RWPE1 (cell line): ENCODE data around the gene CRYL1.

Experiments
- CTCF ChIA-PET: fragments of 350-600 bp; sonication (Branson Sonifier 250); formaldehyde crosslinking; extraction: SDS; loops from one replicate; lab custom pipeline; 2021; lab: Yijun Ruan, JAX
- POLR2A ChIA-PET: fragments of 400-600 bp; formaldehyde crosslinking; extraction: SDS; loops from one replicate; lab custom pipeline; 2020; ENCODE audit warnings: antibody characterized with exemption; ENCODE audit not compliant: low non-redundant PET; lab: Yijun Ruan, JAX
- DNase-seq: peaks from one replicate; pipeline ENCODE4 v3.0.0; 2012; ENCODE audit warnings: low spot score
- H3K27ac ChIP-seq: fragments of 450-650 bp; 2 replicates; pipeline ENCODE4 v1.5.1; 2017
- CTCF ChIP-seq: fragments of 450-650 bp; conservative IDR thresholded peaks from 2 replicates; pipeline ENCODE4 v1.5.1; 2017; ENCODE audit warnings: low read depth, mild to moderate bottlenecking

Gene CRYL1

GRCh38 chr13:20414546-20415305 lies 110.9 kb downstream of the CRYL1 start:
- TF ChIP-seq CTCF: no peak
- DNase-seq: no peak
- peak overlapping the region; percentile 72 for H3K27ac ChIP-seq
- POLR2A ChIA-PET: no interaction called here
- CTCF ChIA-PET: no interaction called here

GRCh38 chr13:20412691-20413355 lies 112.8 kb downstream of the CRYL1 start:
- TF ChIP-seq CTCF: no peak
- CTCF ChIA-PET: no interaction called here
- no peak for DNase-seq
- POLR2A ChIA-PET: no interaction called here
- H3K27ac ChIP-seq: no peak overlapping the region; the same call in 1 of the 2 replicates

- no peak for TF ChIP-seq CTCF
- CTCF ChIA-PET: no interaction called here
- no peak overlapping the region for H3K27ac ChIP-seq
- POLR2A ChIA-PET: no interaction called here
- DNase-seq: no peak
Observed at GRCh38 chr13:20411638-20412342, 113.9 kb downstream of the CRYL1 start.

- DNase-seq: no peak
- no peak for TF ChIP-seq CTCF
- H3K27ac ChIP-seq: no peak overlapping the region
- CTCF ChIA-PET: interaction anchor here (0.7 kb wide), 1 partner anchor 482 kb away, joined by 5 read pairs; no protein-coding TSS in a partner anchor
- POLR2A ChIA-PET: no interaction called here
Observed at GRCh38 chr13:20410726-20411125, 114.9 kb downstream of the CRYL1 start.

- CTCF ChIA-PET: interaction anchor here (0.6 to 0.8 kb wide), 2 partner anchors 34 to 84 kb away, joined by 3 read pairs; no protein-coding TSS in a partner anchor
- POLR2A ChIA-PET: no interaction called here
- peak overlapping the region; percentile 2; the same call in 1 of the 2 replicates for H3K27ac ChIP-seq
Observed at GRCh38 chr13:20408181-20408580, 117.5 kb downstream of the CRYL1 start.

More at GRCh38 chr13:20408181-20408580, 117.5 kb downstream of the CRYL1 start:
- no peak for TF ChIP-seq CTCF
- DNase-seq: no peak
